Activated naive CD4-positive, alpha-beta T cell treated with Interleukin-2 at 50 U/mL for 16 hours (primary cell): Measurements from ENCODE around the gene ATF7IP.

ENCODE experiments used
- DNase-seq: peaks from one replicate; pipeline ENCODE4 v3.0.0-alpha.2; 2020

The ATF7IP gene

GRCh38 chr12:14510574-14510973 is 145.1 kb downstream of the ATF7IP start:
- no peak for DNase-seq

DNA sequence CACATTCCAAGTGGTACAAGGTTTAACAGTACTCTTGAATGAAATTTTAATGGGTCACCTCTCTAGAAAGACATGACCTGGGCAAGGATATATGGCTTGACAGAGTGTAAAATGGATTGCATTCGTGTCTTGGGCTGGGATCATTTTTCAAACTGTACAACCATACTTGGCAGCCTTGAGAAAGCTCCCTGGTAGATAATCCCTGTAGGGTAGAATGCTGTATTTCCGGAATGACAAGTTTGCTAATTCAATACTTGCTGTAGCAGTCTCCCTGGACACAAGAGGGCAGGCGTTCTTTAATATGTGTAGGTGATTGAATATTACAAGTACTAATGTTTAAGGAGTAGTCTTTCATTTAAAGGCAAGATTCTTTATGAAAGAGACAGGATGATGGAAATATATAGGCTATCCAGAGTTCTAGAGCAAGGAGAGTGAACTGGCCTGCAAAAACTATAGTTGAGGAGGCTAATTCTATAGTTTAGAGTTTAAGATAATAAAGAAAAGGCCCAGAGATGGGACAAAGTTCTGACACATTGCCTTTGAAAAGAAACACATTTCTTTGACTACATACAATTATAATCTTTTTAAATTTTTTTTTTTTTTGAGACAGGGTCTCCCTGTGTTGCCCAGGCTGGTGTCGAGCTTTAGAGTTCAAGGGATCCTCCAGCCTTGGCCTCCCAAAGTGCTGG is 148.8 kb downstream of the ATF7IP start:
- no peak for DNase-seq

DNA sequence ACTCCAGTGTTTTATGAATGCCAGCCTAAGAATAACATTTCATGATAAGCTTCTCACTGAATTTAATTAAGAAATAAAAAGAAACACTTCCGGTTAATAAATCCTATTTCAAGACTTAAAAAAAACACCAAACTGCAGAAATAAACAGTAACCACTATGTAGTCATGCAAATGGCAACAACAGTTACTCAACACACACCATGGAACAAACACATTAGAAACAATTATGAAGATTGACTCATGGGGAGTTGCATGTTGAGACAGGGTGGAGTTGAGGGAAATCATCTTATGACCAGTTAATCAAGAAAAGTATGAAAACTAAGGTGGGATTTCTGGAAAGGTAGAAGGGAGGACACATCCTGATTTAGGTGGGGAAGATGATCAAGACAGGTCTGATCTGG is 149.5 kb downstream of the ATF7IP start:
- no peak for DNase-seq

DNA sequence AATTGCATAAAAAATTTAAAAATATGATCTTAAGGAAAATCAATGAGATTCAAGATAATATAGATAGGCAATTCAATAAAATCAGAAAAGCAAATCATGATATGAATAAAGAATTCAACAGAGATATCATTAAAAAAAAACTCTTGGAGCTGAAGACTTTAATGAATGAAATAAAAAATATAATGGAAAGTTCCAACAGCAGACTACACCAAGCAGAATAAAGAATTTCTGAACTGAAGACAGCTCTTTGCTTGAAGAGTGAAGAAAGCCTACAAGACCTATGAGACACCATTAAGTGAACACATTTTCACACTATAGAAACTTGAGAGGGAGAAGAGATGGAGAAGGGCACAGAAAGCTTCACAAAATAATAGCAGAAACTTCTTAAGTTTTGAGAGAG is 156.3 kb downstream of the ATF7IP start:
- DNase-seq, result no peak

- DNase-seq, result no peak
Observed at GRCh38 chr12:14525964-14526363, 160.5 kb downstream of the ATF7IP start.

GRCh38 chr12:14532152-14532551 is 166.7 kb downstream of the ATF7IP start:
- DNase-seq, result no peak

DNA sequence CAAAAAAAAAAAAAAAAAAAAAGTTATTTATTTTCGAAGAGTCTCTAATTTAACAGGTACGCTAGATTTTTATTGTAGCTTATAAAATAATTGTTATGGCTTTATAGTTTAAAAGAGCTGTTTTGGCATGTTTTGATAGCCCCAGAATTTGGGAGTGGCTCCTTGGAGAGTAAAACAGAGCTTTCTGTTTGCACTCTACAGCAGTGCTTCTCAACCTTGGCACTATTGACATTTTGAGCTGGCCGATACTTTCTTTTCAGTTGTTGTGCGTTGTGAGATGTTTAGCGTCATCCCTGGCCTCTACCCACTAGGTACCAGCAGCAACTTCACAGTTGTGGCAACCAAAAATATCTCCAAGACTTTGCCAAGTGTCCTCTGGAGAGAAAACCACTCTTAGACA is 171.6 kb downstream of the ATF7IP start:
- DNase-seq, result no peak

DNA sequence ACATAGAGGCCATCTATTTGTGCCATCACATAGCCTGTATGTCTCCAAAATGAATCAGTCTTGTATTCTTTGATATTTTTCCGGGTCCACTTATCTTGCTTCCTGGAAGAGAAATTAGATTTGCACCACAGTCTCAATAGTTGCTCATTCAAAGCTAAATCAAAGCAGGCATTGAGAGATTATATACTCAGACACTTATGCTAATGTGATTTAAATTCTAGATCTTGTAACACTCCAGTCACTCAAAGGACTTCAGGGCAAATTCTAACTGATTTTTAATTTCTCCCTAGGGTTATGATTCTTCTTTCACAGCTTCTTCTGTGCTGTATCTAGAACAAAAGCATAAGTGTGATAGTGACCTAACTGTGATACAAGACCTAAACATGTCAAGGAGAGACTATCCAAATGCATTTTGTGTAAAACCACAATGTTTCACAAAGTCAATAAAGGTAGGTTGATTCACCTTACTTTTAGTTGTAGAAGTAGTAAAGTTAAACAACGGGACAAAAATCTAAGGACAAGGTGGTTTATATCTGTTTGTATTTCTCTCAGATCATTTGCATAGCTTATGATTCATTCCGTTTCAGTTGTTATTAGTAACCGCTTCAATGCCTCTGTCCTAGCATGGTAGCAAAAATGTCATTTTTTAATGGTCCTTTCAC is 175.4 kb downstream of the ATF7IP start:
- no peak for DNase-seq

GRCh38 chr12:14545144-14546124 is 180.0 kb downstream of the ATF7IP start:
- DNase-seq, result no peak

DNA sequence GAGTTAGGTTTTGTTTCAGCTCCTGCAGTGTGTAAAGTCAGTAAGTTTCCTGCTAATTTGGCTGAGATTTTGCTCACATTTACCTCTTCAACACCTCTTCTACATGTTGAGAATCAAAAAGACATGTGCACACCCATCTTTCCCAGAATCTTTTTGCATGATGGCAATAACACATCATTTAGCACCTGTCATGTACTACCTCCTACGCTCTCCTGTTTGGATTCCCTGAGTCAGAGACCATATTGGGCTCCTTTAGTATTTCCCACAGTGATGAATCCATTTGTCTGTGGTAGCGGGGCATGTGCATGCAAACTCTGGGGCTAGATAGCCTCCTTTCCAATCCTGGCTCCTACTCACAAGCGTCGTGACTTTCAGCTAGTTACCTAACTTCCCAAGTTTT is 182.1 kb downstream of the ATF7IP start:
- DNase-seq, result no peak

- DNase-seq, result no peak
Observed at GRCh38 chr12:14548609-14549008, 183.1 kb downstream of the ATF7IP start.
